Measurements from ENCODE around the gene TTLL12. TPM values are rescaled to one million over a fixed set of nuclear protein-coding genes. Genes with fewer than 3 reads are reported as not detected.
A peak's percentile ranks its signal among the peaks of the same experiment; 100 is the strongest.

TTLL12 gene
- polyA plus RNA-seq, 1 experiment: 12.6 TPM

GRCh38 chr22:43228330-43228729 is 41.4 kb upstream of the TTLL12 start:
- ChIA-PET POLR2A (no interaction called here), CTCF (interaction anchor here (0.7 to 3.0 kb wide), 7 partner anchors 12 to 157 kb away, joined by 3 to 15 read pairs (median 7); no protein-coding TSS in a partner anchor)
- H3K27me3 ChIP-seq (ENCODE audit: control insufficient read depth, insufficient read depth, low read length): peaks cover 6% of the 10 kb centered on the region
- TF ChIP-seq, protein P1, sequence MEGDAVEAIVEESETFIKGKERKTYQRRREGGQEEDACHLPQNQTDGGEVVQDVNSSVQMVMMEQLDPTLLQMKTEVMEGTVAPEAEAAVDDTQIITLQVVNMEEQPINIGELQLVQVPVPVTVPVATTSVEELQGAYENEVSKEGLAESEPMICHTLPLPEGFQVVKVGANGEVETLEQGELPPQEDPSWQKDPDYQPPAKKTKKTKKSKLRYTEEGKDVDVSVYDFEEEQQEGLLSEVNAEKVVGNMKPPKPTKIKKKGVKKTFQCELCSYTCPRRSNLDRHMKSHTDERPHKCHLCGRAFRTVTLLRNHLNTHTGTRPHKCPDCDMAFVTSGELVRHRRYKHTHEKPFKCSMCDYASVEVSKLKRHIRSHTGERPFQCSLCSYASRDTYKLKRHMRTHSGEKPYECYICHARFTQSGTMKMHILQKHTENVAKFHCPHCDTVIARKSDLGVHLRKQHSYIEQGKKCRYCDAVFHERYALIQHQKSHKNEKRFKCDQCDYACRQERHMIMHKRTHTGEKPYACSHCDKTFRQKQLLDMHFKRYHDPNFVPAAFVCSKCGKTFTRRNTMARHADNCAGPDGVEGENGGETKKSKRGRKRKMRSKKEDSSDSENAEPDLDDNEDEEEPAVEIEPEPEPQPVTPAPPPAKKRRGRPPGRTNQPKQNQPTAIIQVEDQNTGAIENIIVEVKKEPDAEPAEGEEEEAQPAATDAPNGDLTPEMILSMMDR (IDR thresholded peaks at IDR 0.05; ENCODE audit: insufficient read depth, low read depth, low read length): peak; percentile 40
- H3K36me3 ChIP-seq (ENCODE audit: control insufficient read depth, insufficient read depth, low read length): no peaks in the 10 kb centered on the region
- no peak for DNase-seq (ENCODE audit: low read depth)
- H3K4me3 ChIP-seq (ENCODE audit: low read depth, low read length): no peak overlapping the region

DNA sequence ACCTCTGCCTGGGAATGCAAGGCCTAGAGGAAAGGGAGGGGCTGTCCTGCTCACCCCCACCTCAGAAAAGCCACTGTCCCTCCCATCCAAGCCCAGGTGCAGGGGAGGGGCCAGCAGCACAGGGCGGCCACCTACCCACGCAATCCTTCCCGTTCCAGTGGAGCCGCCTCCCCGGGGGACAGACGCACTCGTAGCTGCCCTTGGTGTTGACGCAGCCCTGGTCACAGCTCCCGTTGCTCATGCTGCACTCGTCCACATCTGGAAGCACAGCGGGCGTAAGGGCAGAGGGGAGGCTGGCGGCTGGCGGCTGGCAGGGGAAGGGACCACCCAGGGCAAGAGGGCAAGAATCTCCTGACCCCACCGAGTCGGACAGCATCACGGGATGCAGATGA is 40.3 kb upstream of the TTLL12 start:
- H3K27me3 ChIP-seq (ENCODE audit: control insufficient read depth, insufficient read depth, low read length): peaks cover 6% of the 10 kb centered on the region
- no peak overlapping the region for H3K4me3 ChIP-seq (ENCODE audit: low read depth, low read length)
- H3K36me3 ChIP-seq (ENCODE audit: control insufficient read depth, insufficient read depth, low read length): no peaks in the 10 kb centered on the region
- TF ChIP-seq, protein P1 (IDR thresholded peaks at IDR 0.05; ENCODE audit: insufficient read depth, low read depth, low read length): no peak
- no peak for DNase-seq (ENCODE audit: low read depth)
- CTCF ChIA-PET: interaction anchor here (1.0 to 3.0 kb wide), 6 partner anchors 11 to 159 kb away, joined by 3 to 15 read pairs (median 10); no protein-coding TSS in a partner anchor
- POLR2A ChIA-PET: no interaction called here

DNA sequence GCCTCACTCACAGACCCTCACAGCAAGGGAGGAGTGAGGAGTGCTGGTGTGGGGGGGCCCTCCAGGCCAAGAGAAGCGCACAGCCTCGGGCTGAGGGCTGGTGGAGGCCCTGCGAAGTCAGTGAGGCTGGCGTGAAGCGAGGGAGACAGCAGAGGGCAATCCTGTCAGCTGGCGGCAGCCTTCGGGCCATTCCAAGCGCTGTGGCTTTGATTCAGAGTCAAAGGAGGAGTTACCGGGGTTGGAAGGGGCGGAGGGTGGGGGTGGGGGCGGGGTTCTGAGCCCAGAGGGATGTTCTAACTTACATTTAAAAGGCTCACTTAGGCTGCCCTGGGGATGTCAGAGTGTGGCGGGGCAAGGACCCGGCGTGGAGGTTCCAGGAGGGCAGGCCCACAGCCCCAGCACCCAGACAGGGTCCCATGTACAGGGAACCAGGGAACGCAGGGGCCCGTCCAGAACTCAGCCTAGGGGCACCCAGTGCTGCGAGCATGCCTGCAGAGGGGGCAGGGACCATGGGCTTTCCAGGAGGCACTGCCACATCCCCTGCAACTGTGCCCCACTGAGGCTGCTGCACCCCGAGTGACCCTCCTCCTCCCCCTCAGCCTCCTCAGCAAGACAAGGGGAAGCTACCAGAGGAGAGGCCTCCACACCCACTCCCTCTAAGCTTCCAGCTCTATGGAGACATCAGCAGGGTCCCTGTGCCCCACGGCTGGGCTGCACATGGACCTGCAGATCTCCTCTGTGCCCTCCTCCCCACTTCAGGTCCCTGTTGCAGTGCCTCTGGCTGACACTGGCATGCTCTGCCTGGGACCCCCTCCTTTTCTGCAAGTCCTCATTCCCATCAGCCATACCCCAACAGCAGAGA is 39.7 kb upstream of the TTLL12 start:
- DNase-seq (ENCODE audit: low read depth): no peak
- ChIA-PET CTCF (interaction anchor here (1.0 to 3.0 kb wide), 5 partner anchors 10 to 163 kb away, joined by 3 to 15 read pairs (median 7); no protein-coding TSS in a partner anchor), POLR2A (no interaction called here)

DNA sequence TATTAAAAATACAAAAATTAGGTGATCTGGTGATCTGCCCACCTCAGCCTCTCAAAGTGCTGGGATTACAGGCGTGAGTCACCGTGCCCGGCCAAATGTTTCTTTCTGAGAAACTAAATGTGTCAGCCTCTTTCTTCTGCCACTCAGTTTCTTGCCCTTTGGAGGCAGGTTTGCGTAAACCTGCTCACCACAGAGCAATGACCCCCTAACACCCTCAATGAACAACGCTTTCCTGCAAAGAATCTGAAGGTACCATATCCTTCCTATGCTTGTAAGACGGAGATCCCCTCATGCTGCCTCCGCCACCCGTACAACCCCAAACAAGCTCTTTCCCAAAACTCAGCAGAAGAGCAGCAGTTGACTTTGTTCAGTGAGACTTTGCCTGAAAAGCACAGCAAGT is 38.7 kb upstream of the TTLL12 start:
- ChIA-PET CTCF (interaction anchor here (1.0 to 3.0 kb wide), 4 partner anchors 10 to 164 kb away, joined by 3 to 15 read pairs (median 4); no protein-coding TSS in a partner anchor), POLR2A (no interaction called here)
- no peak overlapping the region for H3K4me3 ChIP-seq (ENCODE audit: low read depth, low read length)
- no peaks in the 10 kb centered on the region for H3K36me3 ChIP-seq (ENCODE audit: control insufficient read depth, insufficient read depth, low read length)
- H3K27me3 ChIP-seq (ENCODE audit: control insufficient read depth, insufficient read depth, low read length): peaks cover 6% of the 10 kb centered on the region
- TF ChIP-seq, protein P1 (IDR thresholded peaks at IDR 0.05; ENCODE audit: insufficient read depth, low read depth, low read length): no peak
- DNase-seq (ENCODE audit: low read depth): no peak

More for the DNA sequence above, 39.7 kb upstream of the TTLL12 start:
- Histone ChIP-seq H3K27me3 (ENCODE audit: control insufficient read depth, insufficient read depth, low read length) (peaks cover 6% of the 10 kb centered on the region), H3K4me3 (ENCODE audit: low read depth, low read length) (no peak overlapping the region), H3K36me3 (ENCODE audit: control insufficient read depth, insufficient read depth, low read length) (no peaks in the 10 kb centered on the region)
- TF ChIP-seq, protein P1 (IDR thresholded peaks at IDR 0.05; ENCODE audit: insufficient read depth, low read depth, low read length): peak; percentile 35; the same call in 1 of the 2 replicates

DNA sequence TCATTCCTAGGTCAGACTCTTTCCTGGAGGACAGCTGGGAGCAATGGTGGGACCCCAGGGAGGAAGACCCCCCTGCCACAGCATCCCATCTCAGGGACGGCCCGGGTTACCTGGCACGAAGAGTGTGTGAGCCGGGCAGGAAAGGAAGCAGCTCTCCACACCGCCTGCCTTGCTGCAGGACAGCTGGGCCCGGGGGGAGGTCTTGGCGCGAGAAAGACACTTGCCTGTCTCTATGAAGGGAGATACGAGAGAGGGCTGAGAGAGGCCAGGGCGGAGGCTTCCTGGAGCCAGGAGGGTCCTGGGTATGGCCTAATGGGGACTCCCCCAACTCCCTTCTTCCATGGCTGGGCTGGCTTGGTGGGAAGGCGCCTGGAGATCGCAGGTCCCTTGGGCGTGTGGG is 36.1 kb upstream of the TTLL12 start:
- H3K36me3 ChIP-seq (ENCODE audit: control insufficient read depth, insufficient read depth, low read length): no peaks in the 10 kb centered on the region
- POLR2A ChIA-PET: no interaction called here
- TF ChIP-seq, protein P1 (IDR thresholded peaks at IDR 0.05; ENCODE audit: insufficient read depth, low read depth, low read length): no peak
- CTCF ChIA-PET: interaction anchor here (0.6 to 1.6 kb wide), 4 partner anchors 9 to 1459 kb away, joined by 3 to 4 read pairs (median 4); no protein-coding TSS in a partner anchor
- peaks cover 8% of the 10 kb centered on the region for H3K27me3 ChIP-seq (ENCODE audit: control insufficient read depth, insufficient read depth, low read length)
- no peak overlapping the region for H3K4me3 ChIP-seq (ENCODE audit: low read depth, low read length)
- no peak for DNase-seq (ENCODE audit: low read depth)
